ENCODE data around the gene SLC9A2.

Gene SLC9A2

DNA sequence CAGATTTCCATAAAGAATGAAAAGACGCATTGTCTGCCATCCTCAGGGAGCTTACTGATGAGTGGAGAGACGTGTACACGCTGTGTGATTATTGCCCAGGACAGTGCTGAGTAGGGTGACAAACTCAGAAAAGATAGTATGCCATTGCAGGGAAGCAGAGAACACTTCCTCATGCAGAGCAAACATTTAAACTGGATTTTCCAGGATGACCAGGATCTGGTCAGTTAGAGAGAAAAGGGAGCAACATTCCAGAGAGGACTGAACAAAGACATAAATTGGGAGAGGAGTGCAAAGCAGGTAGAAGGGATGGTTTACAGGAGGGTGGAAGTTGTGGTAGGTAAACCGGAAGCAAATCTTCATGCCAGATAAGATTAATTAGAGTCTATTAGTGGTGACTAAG, 2.3 kb downstream of the SLC9A2 start:
- TF ChIP-seq CTCF (IDR thresholded peaks at IDR 0.05) = no peak
- no peak for TF ChIP-seq ZFX (IDR thresholded peaks at IDR 0.05; ENCODE audit: borderline replicate concordance)

GRCh38 chr2:102622646-102623045, 3.3 kb downstream of the SLC9A2 start:
- no peak overlapping the region for H3K27ac ChIP-seq
- TF ChIP-seq CTCF (IDR thresholded peaks at IDR 0.05) (no peak), ZFX (IDR thresholded peaks at IDR 0.05; ENCODE audit: borderline replicate concordance) (no peak)

More for the DNA sequence above, 2.3 kb downstream of the SLC9A2 start:
- H3K27ac ChIP-seq = no peak overlapping the region

DNA sequence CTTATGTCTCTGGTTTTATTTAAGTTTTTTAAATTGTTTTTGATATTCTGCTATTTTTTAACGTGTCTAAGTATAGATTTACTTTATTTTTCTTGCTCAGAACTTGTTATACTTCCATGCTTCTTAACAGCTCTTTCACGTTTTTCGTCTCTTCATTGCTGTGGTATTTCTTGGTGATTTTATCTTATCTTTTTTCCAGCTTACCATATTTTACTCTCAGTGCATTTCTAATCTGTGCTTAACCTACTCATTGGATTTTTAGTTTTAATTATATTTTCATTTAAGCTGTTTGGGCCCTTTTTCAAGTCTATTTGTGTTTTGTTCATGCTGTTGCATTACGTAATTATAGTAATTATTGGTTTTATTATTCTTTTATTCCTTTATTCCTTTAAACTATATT, 11.1 kb downstream of the SLC9A2 start:
- no peak for TF ChIP-seq ZFX (IDR thresholded peaks at IDR 0.05; ENCODE audit: borderline replicate concordance)
- H3K27ac ChIP-seq = no peak overlapping the region

DNA sequence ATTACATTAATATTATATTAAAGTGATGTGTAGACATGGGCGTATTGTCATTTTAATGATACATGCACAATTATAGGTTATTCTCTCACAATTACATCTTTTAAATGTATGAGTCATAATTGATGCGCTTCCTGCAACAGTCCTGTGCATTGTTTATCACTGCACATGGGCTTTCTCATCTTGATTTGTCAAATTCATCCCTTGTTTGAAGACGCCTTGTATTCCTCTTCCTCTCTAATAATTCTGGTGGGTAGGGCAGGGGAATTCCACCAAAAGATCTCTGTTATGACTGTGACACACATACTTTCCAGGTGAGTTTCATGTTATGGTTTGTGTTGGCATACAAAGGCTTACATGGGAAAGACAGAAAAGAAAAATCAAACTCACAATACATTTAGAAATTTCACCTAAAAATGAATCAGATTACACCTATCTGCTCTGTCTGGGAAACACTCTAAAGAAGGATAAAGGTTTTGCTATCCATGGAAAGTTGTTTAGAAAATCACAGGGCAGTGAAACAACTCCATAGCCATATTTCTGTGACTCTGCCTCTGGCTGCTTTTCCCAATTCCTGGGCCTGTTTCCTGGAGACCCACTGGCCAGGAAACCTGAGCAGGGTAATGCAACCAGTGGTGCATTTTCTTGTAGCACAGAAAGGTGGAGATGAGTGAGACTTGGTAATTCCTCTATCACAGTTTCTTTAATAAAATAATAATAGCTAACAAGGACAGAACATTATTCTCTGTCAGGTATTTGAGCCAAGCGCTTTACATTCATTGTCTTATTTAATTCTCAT, 13.2 kb downstream of the SLC9A2 start:
- no peak overlapping the region for H3K27ac ChIP-seq
- TF ChIP-seq ZFX (IDR thresholded peaks at IDR 0.05; ENCODE audit: borderline replicate concordance) (no peak), CTCF (IDR thresholded peaks at IDR 0.05) (no peak)

- no peak for TF ChIP-seq CTCF (IDR thresholded peaks at IDR 0.05)
- no peak for TF ChIP-seq ZFX (IDR thresholded peaks at IDR 0.05; ENCODE audit: borderline replicate concordance)
Observed at GRCh38 chr2:102634831-102635241, 15.5 kb downstream of the SLC9A2 start.

GRCh38 chr2:102635317-102635716, 16.0 kb downstream of the SLC9A2 start:
- TF ChIP-seq CTCF (IDR thresholded peaks at IDR 0.05) (no peak), ZFX (IDR thresholded peaks at IDR 0.05; ENCODE audit: borderline replicate concordance) (no peak)
- no peak overlapping the region for H3K27ac ChIP-seq

More at GRCh38 chr2:102634831-102635241, 15.5 kb downstream of the SLC9A2 start:
- H3K27ac ChIP-seq = no peak overlapping the region

DNA sequence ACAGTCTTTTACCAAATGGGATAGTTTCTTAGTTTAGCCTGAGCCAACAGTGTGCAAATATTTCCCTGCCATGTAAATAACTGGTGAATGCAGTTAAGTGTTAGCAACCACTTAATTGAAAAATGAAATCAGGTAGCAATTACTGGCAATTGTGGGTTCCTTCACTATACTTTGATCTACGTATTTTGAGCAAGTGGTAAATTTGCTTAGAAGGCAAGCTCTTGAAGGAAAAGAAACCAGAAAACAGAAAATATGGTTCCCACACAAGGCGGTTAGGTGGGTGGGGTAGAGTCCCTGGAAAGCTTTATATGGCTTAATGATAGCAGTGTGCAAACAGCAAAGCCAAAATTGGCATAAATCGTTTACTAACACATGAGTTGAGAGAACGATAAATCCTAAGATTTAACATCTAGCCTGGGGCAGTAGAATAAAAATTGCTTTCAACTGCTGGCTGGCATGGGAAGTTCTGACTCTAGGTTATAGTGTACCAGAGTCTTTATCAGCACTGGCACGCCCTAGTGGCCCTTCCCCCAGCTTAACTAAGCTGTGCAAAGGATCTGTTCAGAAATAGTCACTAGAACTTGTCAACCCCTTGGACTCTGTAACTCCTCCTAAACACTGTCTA, 17.0 kb downstream of the SLC9A2 start:
- no peak overlapping the region for H3K27ac ChIP-seq
- TF ChIP-seq CTCF (IDR thresholded peaks at IDR 0.05) (no peak), ZFX (IDR thresholded peaks at IDR 0.05; ENCODE audit: borderline replicate concordance) (no peak)

Measured in 22Rv1 (cell line).